Measurements from ENCODE around the gene UNC5CL. TPM values are rescaled to one million over a fixed set of nuclear protein-coding genes. Genes with fewer than 3 reads are reported as not detected.

UNC5CL gene
- total RNA-seq, 5 donors from 2014 or later (not counting 1 experiment from before 2014, with no cell fraction given) = 4.3 to 7.3 (median 5.5) TPM

DNA sequence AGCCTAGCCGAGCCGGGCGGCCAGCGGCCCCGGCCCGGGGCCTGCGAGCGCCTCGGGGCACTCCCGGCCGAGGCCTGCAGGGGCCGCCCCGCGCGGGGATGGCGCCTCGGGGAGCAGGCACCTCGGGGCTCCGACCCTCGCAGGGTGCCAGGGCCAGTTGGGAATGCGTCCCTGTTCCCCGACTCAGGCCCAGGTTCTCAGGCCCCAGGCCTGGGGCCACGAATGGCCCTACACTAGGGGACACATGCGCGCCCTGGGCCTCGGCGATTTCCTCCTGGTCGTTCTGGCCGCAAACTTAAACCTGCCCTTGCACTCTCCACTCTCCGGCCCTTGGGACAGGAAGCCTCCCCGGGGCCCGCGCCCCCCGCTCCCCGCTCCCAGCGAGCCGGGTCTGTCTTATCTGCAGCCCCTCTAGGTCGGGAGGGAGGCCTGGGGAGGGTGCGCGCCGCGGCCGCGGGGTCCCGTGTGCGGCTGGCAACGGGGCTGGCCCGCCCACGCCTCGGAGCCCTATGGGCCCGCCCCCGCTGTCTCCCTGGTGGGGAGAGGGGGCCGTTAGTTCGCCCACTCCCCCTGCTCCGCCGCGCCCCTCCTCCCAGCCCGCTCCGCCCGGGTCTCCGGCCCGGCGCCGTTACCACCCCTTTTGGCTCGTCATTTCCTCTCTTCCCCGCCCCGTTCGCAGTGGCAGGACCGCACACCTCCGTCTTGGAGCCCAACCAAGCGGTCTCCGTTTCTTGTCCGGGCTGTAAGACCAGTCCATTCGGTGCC, 34.4 kb upstream of the UNC5CL start:
- CTCF ChIA-PET = interaction anchor here in 1 of 2 donors (1.2 kb wide), 1 partner anchor 46 kb away, joined by 6 read pairs; no protein-coding TSS in a partner anchor
- Mint-ChIP-seq H3K27ac (peak overlapping the region; percentile 82 to 97), H3K4me3 (peak overlapping the region; percentile 94 to 96 (median 95)), H3K27me3 (no peaks in the 10 kb centered on the region), H3K36me3 (peaks cover 7% of the 10 kb centered on the region), H3K4me1 (peaks cover 48 to 64% (median 58%) of the 10 kb centered on the region in 3 donors), H3K9me3 (no peaks in the 10 kb centered on the region)
- POLR2A ChIA-PET = interaction anchor here in 1 of 2 donors (0.6 kb wide), 1 partner anchor 10 kb away, joined by 7 read pairs; no protein-coding TSS in a partner anchor
- Histone ChIP-seq H3K4me3 (ENCODE audit: control insufficient read depth in 1 of 2, extremely low read depth in 1 of 2, low read length in 1 of 2) (peak overlapping the region; percentile 94), H3K27me3 (replicated peaks in 1 of 2; ENCODE audit: control insufficient read depth in 2 of 2, extremely low read depth in 1 of 2, insufficient read depth in 2 of 2, low read length in 1 of 2) (no peaks in the 10 kb centered on the region), H3K27ac (ENCODE audit: low read length) (peak overlapping the region; percentile 96), H3K9me3 (no peaks in the 10 kb centered on the region), H3K4me1 (ENCODE audit: control insufficient read depth in 1 of 2, extremely low read depth in 1 of 2, insufficient read depth in 2 of 2, low read length in 2 of 2) (peaks cover 17 to 30% of the 10 kb centered on the region in 2 experiments), H3K36me3 (ENCODE audit: control insufficient read depth in 2 of 2, extremely low read depth in 1 of 2, insufficient read depth in 1 of 2, low read length in 1 of 2) (peaks cover 0 to 20% of the 10 kb centered on the region in 2 donors)
- DNase-seq (peak; percentile 54 to 86 (median 74)), ATAC-seq (replicated peaks in 1 of 4) (peak; percentile 5 to 14 (median 13))
- WGBS (ENCODE audit: insufficient coverage) = under 1% methylated on average over 58 of the region's 74 CpGs

GRCh38 chr6:41072836-41073202, 33.8 kb upstream of the UNC5CL start, which contains the start of gene NFYA:
Gene NFYA (plus strand): TSS chr6:41072974. CDS start chr6:41079090, 6,116 bp downstream.
- H3K4me1 Mint-ChIP-seq = peaks cover 43 to 64% (median 55%) of the 10 kb centered on the region in 3 donors

DNA sequence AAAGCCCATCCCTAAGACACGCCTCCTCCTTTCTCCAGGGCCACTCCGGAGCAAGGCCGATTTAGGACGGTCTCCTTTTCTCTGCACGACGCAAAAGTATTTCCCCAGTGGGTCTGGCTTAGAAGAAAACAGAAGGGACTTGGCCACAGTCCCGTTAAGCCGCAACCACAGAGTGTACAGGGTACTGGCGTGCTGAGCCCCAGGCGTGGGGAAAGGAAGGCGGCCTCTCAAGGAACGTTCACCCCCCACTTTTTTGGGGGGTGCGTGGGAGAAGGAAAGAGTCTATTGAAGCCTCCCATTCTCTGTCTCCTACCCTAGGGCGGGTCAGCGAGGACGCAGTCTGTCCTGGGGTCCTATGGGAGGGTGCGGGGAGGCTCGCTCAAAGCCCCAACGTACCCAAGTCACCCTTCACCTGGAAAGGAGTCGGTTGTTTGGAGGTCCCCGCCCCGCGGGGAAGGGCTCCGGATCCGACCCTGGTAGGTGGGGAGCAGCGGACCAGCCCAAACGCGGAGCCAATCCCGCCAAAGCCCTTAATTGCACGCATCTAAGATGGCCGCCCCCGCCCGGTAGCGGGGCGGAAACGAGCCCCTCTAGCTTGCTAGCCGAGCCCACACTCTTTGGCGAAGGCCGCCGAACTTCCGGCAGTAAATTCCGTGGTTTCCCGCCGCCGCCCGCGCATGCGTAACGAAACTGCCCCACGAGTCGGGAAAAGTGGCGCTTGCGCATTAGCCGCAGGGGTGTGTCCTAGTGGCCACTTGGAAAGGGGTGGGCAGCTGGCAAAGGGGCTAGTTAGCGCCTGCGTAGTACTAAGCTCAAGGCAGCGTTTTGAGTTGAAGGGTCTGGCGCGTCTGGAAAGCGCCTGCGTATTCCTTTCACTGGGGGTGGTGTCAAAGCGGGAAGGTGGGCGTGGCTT, 33.2 kb upstream of the UNC5CL start, which contains the start of gene OARD1:
Gene OARD1 (minus strand): TSS at position 434 of the 913 bp plus-strand sequence. CDS start 722 bp downstream, outside the sequence.
- peak; percentile 99 to 100 (median 100) for DNase-seq

More at GRCh38 chr6:41072836-41073202, 33.8 kb upstream of the UNC5CL start, which contains the start of gene NFYA:
- DNase-seq (peak in 21 of 35 experiments; percentile 98 to 100 (median 100)), ATAC-seq (replicated peaks in 1 of 4) (peak; percentile 68 to 73 (median 72))
- Histone ChIP-seq H3K4me1 (ENCODE audit: control insufficient read depth in 1 of 2, extremely low read depth in 1 of 2, insufficient read depth in 2 of 2, low read length in 2 of 2) (peaks cover 17 to 30% of the 10 kb centered on the region in 2 experiments), H3K36me3 (ENCODE audit: control insufficient read depth in 2 of 2, extremely low read depth in 1 of 2, insufficient read depth in 1 of 2, low read length in 1 of 2) (peaks cover 0 to 26% of the 10 kb centered on the region in 2 donors), H3K4me3 (ENCODE audit: control insufficient read depth in 1 of 2, extremely low read depth in 1 of 2, low read length in 1 of 2) (peak within 1 kb of the TSS; percentile 94), H3K9me3 (no peaks in the 10 kb centered on the region), H3K27me3 (replicated peaks in 1 of 2; ENCODE audit: control insufficient read depth in 2 of 2, extremely low read depth in 1 of 2, insufficient read depth in 2 of 2, low read length in 1 of 2) (no peaks in the 10 kb centered on the region), H3K27ac (ENCODE audit: low read length) (peak within 1 kb of the TSS; percentile 96)
- ChIA-PET CTCF (interaction anchor here in 1 of 2 donors (1.2 kb wide), 1 partner anchor 45 kb away, joined by 6 read pairs; no protein-coding TSS in a partner anchor), POLR2A (interaction anchor here in 1 of 2 donors (0.6 kb wide), 1 partner anchor 10 kb away, joined by 7 read pairs; no protein-coding TSS in a partner anchor)
- under 1% methylated on average over 37 of the region's 37 CpGs for WGBS (ENCODE audit: insufficient coverage)
- Mint-ChIP-seq H3K27ac (peak within 1 kb of the TSS; percentile 97 to 98), H3K36me3 (peaks cover 11% of the 10 kb centered on the region), H3K4me3 (peak within 1 kb of the TSS; percentile 94 to 96 (median 95)), H3K27me3 (no peaks in the 10 kb centered on the region), H3K9me3 (no peaks in the 10 kb centered on the region)

DNA sequence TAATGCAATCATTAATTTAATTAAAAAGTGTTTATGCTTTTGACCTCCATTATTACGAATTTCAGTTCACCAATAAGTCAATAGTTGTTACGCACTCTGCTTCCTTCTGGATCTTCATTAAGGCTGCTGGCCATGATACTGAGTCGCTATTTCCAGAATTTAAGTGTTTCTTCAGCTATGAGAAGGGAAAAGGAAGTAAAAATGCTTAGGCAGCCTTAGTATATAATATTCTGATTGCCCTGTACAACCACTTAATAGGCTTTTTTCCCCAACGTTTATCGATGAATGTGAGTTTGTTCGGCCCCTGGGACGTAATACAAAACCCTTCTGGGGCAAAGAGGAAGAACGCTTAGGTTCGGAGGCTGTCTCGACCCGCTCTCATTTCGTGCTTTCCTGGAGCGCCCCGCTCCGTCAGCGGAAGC, 32.5 kb upstream of the UNC5CL start:
- H3K4me3 ChIP-seq (ENCODE audit: control insufficient read depth in 1 of 2, extremely low read depth in 1 of 2, low read length in 1 of 2) = peak overlapping the region; percentile 94
- WGBS (ENCODE audit: insufficient coverage) = 2% methylated on average over 7 of the region's 16 CpGs
- Mint-ChIP-seq H3K4me1 (peaks cover 46 to 62% (median 55%) of the 10 kb centered on the region in 3 donors), H3K9me3 (no peaks in the 10 kb centered on the region), H3K27ac (peak overlapping the region; percentile 97 to 98), H3K4me3 (peak overlapping the region; percentile 94 to 96 (median 95)), H3K27me3 (no peaks in the 10 kb centered on the region), H3K36me3 (peaks cover 23% of the 10 kb centered on the region)
- ChIA-PET POLR2A (no interaction called here), CTCF (interaction anchor here in 1 of 2 donors (1.2 kb wide), 1 partner anchor 43 kb away, joined by 4 read pairs; no protein-coding TSS in a partner anchor)
- H3K36me3 ChIP-seq (ENCODE audit: control insufficient read depth in 2 of 2, extremely low read depth in 1 of 2, insufficient read depth in 1 of 2, low read length in 1 of 2) = peaks cover 0 to 35% of the 10 kb centered on the region in 2 donors
- DNase-seq = peak in 2 of 35 experiments; percentile 50 to 63
- peak overlapping the region; percentile 96 for H3K27ac ChIP-seq (ENCODE audit: low read length)
- no peaks in the 10 kb centered on the region for H3K9me3 ChIP-seq
- ATAC-seq (replicated peaks in 1 of 4) = no peak
- H3K4me1 ChIP-seq (ENCODE audit: control insufficient read depth in 1 of 2, extremely low read depth in 1 of 2, insufficient read depth in 2 of 2, low read length in 2 of 2) = peaks cover 17 to 30% of the 10 kb centered on the region in 2 experiments
- no peaks in the 10 kb centered on the region for H3K27me3 ChIP-seq (replicated peaks in 1 of 2; ENCODE audit: control insufficient read depth in 2 of 2, extremely low read depth in 1 of 2, insufficient read depth in 2 of 2, low read length in 1 of 2)

More for the DNA sequence above, 33.2 kb upstream of the UNC5CL start, which contains the start of gene OARD1:
- ATAC-seq (replicated peaks in 1 of 4) = peak; percentile 79 to 80 (median 80)
- peaks cover 42 to 62% (median 53%) of the 10 kb centered on the region in 3 donors for H3K4me1 Mint-ChIP-seq
- H3K36me3 Mint-ChIP-seq = peaks cover 17% of the 10 kb centered on the region
- Histone ChIP-seq H3K4me1 (ENCODE audit: control insufficient read depth in 1 of 2, extremely low read depth in 1 of 2, insufficient read depth in 2 of 2, low read length in 2 of 2) (peaks cover 17 to 30% of the 10 kb centered on the region in 2 experiments), H3K4me3 (ENCODE audit: control insufficient read depth in 1 of 2, extremely low read depth in 1 of 2, low read length in 1 of 2) (peak within 1 kb of the TSS; percentile 94), H3K27me3 (replicated peaks in 1 of 2; ENCODE audit: control insufficient read depth in 2 of 2, extremely low read depth in 1 of 2, insufficient read depth in 2 of 2, low read length in 1 of 2) (no peaks in the 10 kb centered on the region), H3K27ac (ENCODE audit: low read length) (peak within 1 kb of the TSS; percentile 96), H3K36me3 (ENCODE audit: control insufficient read depth in 2 of 2, extremely low read depth in 1 of 2, insufficient read depth in 1 of 2, low read length in 1 of 2) (peaks cover 0 to 32% of the 10 kb centered on the region in 2 donors), H3K9me3 (no peaks in the 10 kb centered on the region)
- no peaks in the 10 kb centered on the region for H3K9me3 Mint-ChIP-seq
- H3K27me3 Mint-ChIP-seq = no peaks in the 10 kb centered on the region
- POLR2A ChIA-PET = interaction anchor here (0.5 to 0.6 kb wide), 2 partner anchors 9 to 37 kb away, joined by 3 to 7 read pairs; no protein-coding TSS in a partner anchor
- H3K27ac Mint-ChIP-seq = peak within 1 kb of the TSS; percentile 97 to 98
- peak within 1 kb of the TSS; percentile 94 to 96 (median 95) for H3K4me3 Mint-ChIP-seq
- WGBS (ENCODE audit: insufficient coverage) = under 1% methylated on average over 41 of the region's 63 CpGs
- CTCF ChIA-PET = interaction anchor here in 1 of 2 donors (1.2 kb wide), 2 partner anchors 44 kb away, joined by 4 to 6 read pairs; no protein-coding TSS in a partner anchor

GRCh38 chr6:41066867-41067304, 27.9 kb upstream of the UNC5CL start:
- Mint-ChIP-seq H3K4me3 (no peak overlapping the region), H3K27ac (peak overlapping the region; percentile 12 to 42)

More at GRCh38 chr6:41066867-41067304, 27.9 kb upstream of the UNC5CL start:
- H3K9me3 ChIP-seq = no peaks in the 10 kb centered on the region
- H3K4me1 Mint-ChIP-seq = peaks cover 21 to 34% (median 31%) of the 10 kb centered on the region in 3 donors
- H3K4me1 ChIP-seq (ENCODE audit: control insufficient read depth in 1 of 2, extremely low read depth in 1 of 2, insufficient read depth in 2 of 2, low read length in 2 of 2) = peaks cover 6 to 8% of the 10 kb centered on the region in 2 experiments
- no peaks in the 10 kb centered on the region for H3K27me3 ChIP-seq (replicated peaks in 1 of 2; ENCODE audit: control insufficient read depth in 2 of 2, extremely low read depth in 1 of 2, insufficient read depth in 2 of 2, low read length in 1 of 2)
- ChIA-PET POLR2A (no interaction called here), CTCF (interaction anchor here in 1 of 2 donors (1.4 kb wide), 1 partner anchor 9 kb away, joined by 3 read pairs; no protein-coding TSS in a partner anchor)
- WGBS (ENCODE audit: insufficient coverage) = 0% methylated on average over 1 of the region's 3 CpGs
- H3K36me3 Mint-ChIP-seq = peaks cover 53% of the 10 kb centered on the region
- H3K27ac ChIP-seq (ENCODE audit: low read length) = no peak overlapping the region
- ATAC-seq (replicated peaks in 1 of 4) (no peak), DNase-seq (peak in 31 of 35 experiments; percentile 24 to 87 (median 53))
- H3K27me3 Mint-ChIP-seq = no peaks in the 10 kb centered on the region
- H3K36me3 ChIP-seq (ENCODE audit: control insufficient read depth in 2 of 2, extremely low read depth in 1 of 2, insufficient read depth in 1 of 2, low read length in 1 of 2) = peaks cover 3 to 72% of the 10 kb centered on the region in 2 donors
- H3K4me3 ChIP-seq (ENCODE audit: control insufficient read depth in 1 of 2, extremely low read depth in 1 of 2, low read length in 1 of 2) = no peak overlapping the region
- H3K9me3 Mint-ChIP-seq = no peaks in the 10 kb centered on the region
